ENCODE results near the gene TES. TPM values are rescaled to one million over a fixed set of nuclear protein-coding genes. Genes with fewer than 3 reads are reported as not detected.

TES gene
- total and polyA plus RNA-seq, 4 experiments from 2014 or later, result 109 to 248 (median 154) TPM

GRCh38 chr7:116197360-116197759 is 13.0 kb upstream of the TES start:
- H3K36me3 ChIP-seq (ENCODE audit: insufficient read depth, low read length), result no peaks in the 10 kb centered on the region
- ChIA-PET POLR2A (ENCODE audit: partially characterized antibody) (interaction anchor here (1.5 to 6.3 kb wide), 2 partner anchors 13 to 20 kb away, joined by 4 to 49 read pairs; partner anchors contain the start of gene TES), CTCF (ENCODE audit: partially characterized antibody) (interaction anchor here (1.0 to 7.0 kb wide), 3 partner anchors 17 to 39 kb away, joined by 3 to 34 read pairs (median 20); no protein-coding TSS in a partner anchor)
- no peaks in the 10 kb centered on the region for H3K4me1 ChIP-seq (ENCODE audit: insufficient read depth, low read length)
- H3K36me3 Mint-ChIP-seq, result no peaks in the 10 kb centered on the region
- no peak overlapping the region for H3K4me3 Mint-ChIP-seq
- peaks cover 0 to 2% (median 0%) of the 10 kb centered on the region in 8 donors for H3K9me3 Mint-ChIP-seq
- intact Hi-C loops (cut with micrococcal nuclease), result no loop called here
- H3K27me3 ChIP-seq (ENCODE audit: insufficient read depth, low read length), result no peaks in the 10 kb centered on the region
- peaks cover 4% of the 10 kb centered on the region in 2 donors for H3K27me3 Mint-ChIP-seq
- H3K27ac ChIP-seq (ENCODE audit: low read depth, low read length), result no peak overlapping the region
- no peak overlapping the region for H3K27ac Mint-ChIP-seq
- no peaks in the 10 kb centered on the region for H3K4me1 Mint-ChIP-seq
- no peak for DNase-seq
- no peak overlapping the region for H3K4me3 ChIP-seq (ENCODE audit: low read length in 2 of 2)
- H3K9me3 ChIP-seq (ENCODE audit: control insufficient read depth in 1 of 2, low read length in 2 of 2), result no peaks in the 10 kb centered on the region

DNA sequence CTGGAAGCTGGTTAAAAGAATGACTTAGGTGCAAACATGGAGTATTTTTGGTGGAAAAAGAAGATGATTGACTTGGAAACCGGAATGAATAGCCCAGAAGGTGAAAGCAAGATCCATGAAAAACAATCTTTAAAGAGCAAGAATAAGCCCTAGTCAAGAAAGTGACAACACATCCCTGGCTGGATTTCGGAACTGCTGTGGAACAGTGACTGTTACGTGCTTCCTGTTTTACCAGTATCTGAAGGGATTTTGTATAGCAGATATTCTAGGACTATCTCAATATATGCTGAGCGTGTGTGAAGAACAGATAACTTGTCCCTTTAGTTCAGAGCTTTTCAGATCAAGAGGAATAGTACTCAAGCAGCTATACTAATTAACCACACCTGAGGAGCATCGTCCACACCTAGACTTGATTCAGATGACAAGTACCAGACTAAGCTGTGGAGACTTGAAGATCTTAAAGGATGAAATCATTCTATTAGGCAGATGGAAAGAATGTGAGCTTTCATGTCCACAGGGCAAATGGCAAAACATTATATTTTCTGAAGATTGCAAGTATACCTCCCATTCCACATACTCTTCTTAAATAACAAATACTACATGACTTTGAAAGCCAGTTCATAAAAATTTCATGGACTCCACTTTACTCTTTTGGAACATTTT is 11.5 kb upstream of the TES start:
- Histone ChIP-seq H3K4me1 (ENCODE audit: insufficient read depth, low read length) (no peaks in the 10 kb centered on the region), H3K4me3 (ENCODE audit: low read length in 2 of 2) (no peak overlapping the region), H3K27me3 (ENCODE audit: insufficient read depth, low read length) (no peaks in the 10 kb centered on the region), H3K9me3 (ENCODE audit: control insufficient read depth in 1 of 2, low read length in 2 of 2) (no peaks in the 10 kb centered on the region), H3K36me3 (ENCODE audit: insufficient read depth, low read length) (no peaks in the 10 kb centered on the region), H3K27ac (ENCODE audit: low read depth, low read length) (no peak overlapping the region)
- no peaks in the 10 kb centered on the region for H3K4me1 Mint-ChIP-seq
- intact Hi-C loops (cut with micrococcal nuclease), result no loop called here
- H3K9me3 Mint-ChIP-seq, result peaks cover 0 to 2% (median 0%) of the 10 kb centered on the region in 8 donors
- no peak for DNase-seq
- H3K27me3 Mint-ChIP-seq, result peaks cover 0 to 4% of the 10 kb centered on the region in 2 donors
- ChIA-PET CTCF (ENCODE audit: partially characterized antibody) (interaction anchor here (1.1 to 7.0 kb wide), 3 partner anchors 12 to 37 kb away, joined by 5 to 34 read pairs (median 20); partner anchors contain the start of gene TES), POLR2A (ENCODE audit: partially characterized antibody) (interaction anchor here (6.3 kb wide), 1 partner anchor 12 kb away, joined by 49 read pairs; the partner anchor contains the start of gene TES)
- no peaks in the 10 kb centered on the region for H3K36me3 Mint-ChIP-seq
- no peak overlapping the region for H3K27ac Mint-ChIP-seq
- H3K4me3 Mint-ChIP-seq, result no peak overlapping the region

- H3K27me3 Mint-ChIP-seq, result no peaks in the 10 kb centered on the region
- Histone ChIP-seq H3K27ac (ENCODE audit: low read depth, low read length) (no peak overlapping the region), H3K36me3 (ENCODE audit: insufficient read depth, low read length) (no peaks in the 10 kb centered on the region), H3K9me3 (ENCODE audit: control insufficient read depth in 1 of 2, low read length in 2 of 2) (no peaks in the 10 kb centered on the region), H3K4me3 (ENCODE audit: low read length in 2 of 2) (no peak overlapping the region), H3K27me3 (ENCODE audit: insufficient read depth, low read length) (no peaks in the 10 kb centered on the region), H3K4me1 (ENCODE audit: insufficient read depth, low read length) (no peaks in the 10 kb centered on the region)
- H3K4me1 Mint-ChIP-seq, result no peaks in the 10 kb centered on the region
- no peaks in the 10 kb centered on the region for H3K9me3 Mint-ChIP-seq
- H3K27ac Mint-ChIP-seq, result no peak overlapping the region
- ChIA-PET CTCF (ENCODE audit: partially characterized antibody) (interaction anchor here (1.8 to 7.0 kb wide), 3 partner anchors 9 to 35 kb away, joined by 9 to 34 read pairs (median 12); partner anchors contain the start of gene TES), POLR2A (ENCODE audit: partially characterized antibody) (interaction anchor here (6.3 kb wide), 1 partner anchor 10 kb away, joined by 49 read pairs; the partner anchor contains the start of gene TES)
- DNase-seq, result no peak
- H3K36me3 Mint-ChIP-seq, result no peaks in the 10 kb centered on the region
- intact Hi-C loops (cut with micrococcal nuclease), result no loop called here
- no peak overlapping the region for H3K4me3 Mint-ChIP-seq
Measured at GRCh38 chr7:116200963-116201362, 9.4 kb upstream of the TES start.

DNA sequence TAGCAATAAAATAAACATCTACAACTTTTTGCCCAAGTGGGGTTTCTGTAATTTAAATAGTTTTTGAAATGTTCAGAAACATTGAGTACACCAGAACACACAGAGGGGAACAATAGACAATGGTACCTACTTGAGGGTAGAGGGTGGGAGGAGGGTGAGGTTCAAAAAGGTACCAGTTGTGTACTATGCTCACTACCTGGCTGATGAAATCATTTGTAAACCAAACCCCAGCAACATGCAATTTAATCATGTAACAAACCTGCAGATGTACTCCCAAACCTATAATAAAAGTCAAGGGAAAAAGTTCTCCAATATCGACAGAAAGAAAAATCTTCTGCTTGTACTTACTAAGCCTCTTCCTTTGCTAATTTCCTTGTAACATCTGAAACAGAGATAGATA is 4.2 kb upstream of the TES start:
- Mint-ChIP-seq H3K27me3 (no peaks in the 10 kb centered on the region), H3K4me3 (no peak overlapping the region), H3K27ac (no peak overlapping the region), H3K9me3 (peaks cover 0 to 3% (median 0%) of the 10 kb centered on the region in 8 donors), H3K36me3 (peaks cover 0 to 4% of the 10 kb centered on the region in 2 donors), H3K4me1 (peaks cover 12 to 14% (median 12%) of the 10 kb centered on the region in 4 donors)
- Histone ChIP-seq H3K27ac (ENCODE audit: low read depth, low read length) (no peak overlapping the region), H3K4me1 (ENCODE audit: insufficient read depth, low read length) (peaks cover 11% of the 10 kb centered on the region), H3K36me3 (ENCODE audit: insufficient read depth, low read length) (no peaks in the 10 kb centered on the region), H3K27me3 (ENCODE audit: insufficient read depth, low read length) (no peaks in the 10 kb centered on the region), H3K9me3 (ENCODE audit: control insufficient read depth in 1 of 2, low read length in 2 of 2) (no peaks in the 10 kb centered on the region), H3K4me3 (ENCODE audit: low read length in 2 of 2) (no peak overlapping the region)
- intact Hi-C loops (cut with micrococcal nuclease), result no loop called here
- DNase-seq, result no peak
- CTCF ChIA-PET (ENCODE audit: partially characterized antibody), result interaction anchor here (0.9 to 1.7 kb wide), 4 partner anchors 26 to 36 kb away, joined by 3 to 14 read pairs (median 4); no protein-coding TSS in a partner anchor
- POLR2A ChIA-PET (ENCODE audit: partially characterized antibody), result no interaction called here

DNA sequence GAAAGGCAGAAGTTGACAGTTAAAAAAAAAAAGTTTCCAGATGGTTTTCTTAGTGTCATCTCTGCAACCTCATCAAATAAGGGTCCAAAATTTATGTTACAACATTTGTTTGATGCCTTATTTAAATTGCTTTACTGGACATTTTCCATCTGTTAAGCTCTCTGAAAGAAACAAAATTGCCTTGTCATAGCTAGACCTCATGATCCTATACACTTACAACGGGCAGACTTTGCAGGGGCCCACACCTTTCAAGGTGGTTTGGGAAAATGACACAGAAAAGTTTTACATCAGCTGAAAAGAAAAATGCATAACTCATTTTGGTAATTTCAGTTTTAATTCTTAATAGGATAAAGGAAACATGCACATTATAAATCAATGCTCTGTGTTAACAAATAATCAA is 1.4 kb upstream of the TES start:
- Mint-ChIP-seq H3K27me3 (no peaks in the 10 kb centered on the region), H3K9me3 (peaks cover 0 to 3% (median 0%) of the 10 kb centered on the region in 8 donors), H3K4me3 (peak overlapping the region in 4 of 8 donors; percentile 5 to 81 (median 36)), H3K27ac (peak overlapping the region in 3 of 7 donors; percentile 2 to 98 (median 94)), H3K4me1 (peaks cover 30 to 41% (median 34%) of the 10 kb centered on the region in 4 donors), H3K36me3 (peaks cover 0 to 15% of the 10 kb centered on the region in 2 donors)
- no peaks in the 10 kb centered on the region for H3K36me3 ChIP-seq (ENCODE audit: insufficient read depth, low read length)
- DNase-seq, result no peak
- H3K9me3 ChIP-seq (ENCODE audit: control insufficient read depth in 1 of 2, low read length in 2 of 2), result no peaks in the 10 kb centered on the region
- H3K27ac ChIP-seq (ENCODE audit: low read depth, low read length), result no peak overlapping the region
- CTCF ChIA-PET (ENCODE audit: partially characterized antibody), result interaction anchor here (0.8 to 6.3 kb wide), 6 partner anchors 8 to 28 kb away, joined by 3 to 118 read pairs (median 14); no protein-coding TSS in a partner anchor
- POLR2A ChIA-PET (ENCODE audit: partially characterized antibody), result interaction anchor here (1.7 to 5.9 kb wide), 5 partner anchors 9 to 28 kb away, joined by 5 to 96 read pairs (median 49); no protein-coding TSS in a partner anchor
- H3K27me3 ChIP-seq (ENCODE audit: insufficient read depth, low read length), result no peaks in the 10 kb centered on the region
- no peak overlapping the region for H3K4me3 ChIP-seq (ENCODE audit: low read length in 2 of 2)
- intact Hi-C loops (cut with micrococcal nuclease), result no loop called here
- H3K4me1 ChIP-seq (ENCODE audit: insufficient read depth, low read length), result peaks cover 33% of the 10 kb centered on the region

- H3K27me3 Mint-ChIP-seq, result no peaks in the 10 kb centered on the region
- no peaks in the 10 kb centered on the region for H3K36me3 ChIP-seq (ENCODE audit: insufficient read depth, low read length)
- peak overlapping the region; percentile 71 to 98 (median 80) for H3K4me3 Mint-ChIP-seq
- H3K4me1 Mint-ChIP-seq, result peaks cover 35 to 46% (median 40%) of the 10 kb centered on the region in 4 donors
- H3K27me3 ChIP-seq (ENCODE audit: insufficient read depth, low read length), result no peaks in the 10 kb centered on the region
- peaks cover 0 to 3% (median 0%) of the 10 kb centered on the region in 8 donors for H3K9me3 Mint-ChIP-seq
- peaks cover 40% of the 10 kb centered on the region for H3K4me1 ChIP-seq (ENCODE audit: insufficient read depth, low read length)
- peak overlapping the region in 1 of 2 donors; percentile 82 for H3K4me3 ChIP-seq (ENCODE audit: low read length in 2 of 2)
- H3K27ac ChIP-seq (ENCODE audit: low read depth, low read length), result peak overlapping the region; percentile 92
- POLR2A ChIA-PET (ENCODE audit: partially characterized antibody), result interaction anchor here (0.6 to 5.9 kb wide), 12 partner anchors 9 to 618 kb away, joined by 4 to 96 read pairs (median 8); no protein-coding TSS in a partner anchor
- peak overlapping the region; percentile 86 to 98 (median 90) for H3K27ac Mint-ChIP-seq
- peak in 2 of 5 donors; percentile 16 to 45 for DNase-seq
- intact Hi-C loops (cut with micrococcal nuclease), result loop anchor here (2.0 to 10.0 kb wide), 4 partner anchors 653 to 1975 kb away; partner anchors contain the start of genes CAPZA2, LSM8, MDFIC and ST7
- no peaks in the 10 kb centered on the region for H3K9me3 ChIP-seq (ENCODE audit: control insufficient read depth in 1 of 2, low read length in 2 of 2)
- peaks cover 0 to 15% of the 10 kb centered on the region in 2 donors for H3K36me3 Mint-ChIP-seq
- CTCF ChIA-PET (ENCODE audit: partially characterized antibody), result interaction anchor here (1.5 to 6.3 kb wide), 6 partner anchors 9 to 33 kb away, joined by 4 to 118 read pairs (median 14); no protein-coding TSS in a partner anchor
Measured at GRCh38 chr7:116209561-116210070, 723 bp upstream of the TES start.

All from CD4-positive, alpha-beta memory T cell (primary cell).